Measurements from ENCODE around the gene RASIP1.

Gene RASIP1

DNA sequence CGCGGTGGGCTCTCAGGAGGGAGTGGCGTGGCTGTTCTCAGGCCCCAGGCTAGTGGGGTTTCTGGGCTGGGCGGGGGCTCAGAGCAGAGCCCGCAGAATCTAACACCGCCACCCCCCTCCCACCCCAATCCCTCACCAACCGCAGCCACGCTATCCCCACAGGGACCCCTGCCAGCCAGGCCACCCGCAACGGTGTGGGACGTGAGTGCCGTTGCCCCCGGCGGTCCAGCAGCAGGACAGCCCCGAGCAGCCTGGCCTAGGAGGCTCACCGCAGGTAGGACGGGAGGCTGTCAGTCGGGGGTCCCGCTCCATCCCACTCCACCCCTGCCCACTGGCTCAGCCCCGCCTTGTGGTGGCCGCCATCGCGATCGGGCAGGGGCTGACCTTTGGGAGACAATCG, 67.4 kb downstream of the RASIP1 start, which contains the start of gene NTN5:
NTN5 (minus strand) TSS at position 24 of the 400 bp plus-strand sequence. CDS start 2,031 bp downstream, outside the sequence.
- Histone ChIP-seq H3K27me3 (no peaks in the 10 kb centered on the region), H3K9me3 (no peaks in the 10 kb centered on the region), H3K4me1 (peaks cover 4% of the 10 kb centered on the region; the same call in 1 of the 2 replicates), H3K36me3 (no peaks in the 10 kb centered on the region), H3K4me3 (ENCODE audit: low read depth, low read length) (no peak within 1 kb of the TSS)
- no peak for TF ChIP-seq CTCF (IDR thresholded peaks at IDR 0.05; ENCODE audit: low read depth, low read length)
- DNase-seq, result no peak

- no peak for DNase-seq
- H3K4me1 ChIP-seq, result peaks cover 4% of the 10 kb centered on the region; the same call in 1 of the 2 replicates
- no peaks in the 10 kb centered on the region for H3K27me3 ChIP-seq
- H3K36me3 ChIP-seq, result no peaks in the 10 kb centered on the region
- H3K4me3 ChIP-seq (ENCODE audit: low read depth, low read length), result no peak overlapping the region
- TF ChIP-seq CTCF (IDR thresholded peaks at IDR 0.05; ENCODE audit: low read depth, low read length), result no peak
- H3K9me3 ChIP-seq, result no peaks in the 10 kb centered on the region
Observed at GRCh38 chr19:48671446-48671995, 68.9 kb downstream of the RASIP1 start.

DNA sequence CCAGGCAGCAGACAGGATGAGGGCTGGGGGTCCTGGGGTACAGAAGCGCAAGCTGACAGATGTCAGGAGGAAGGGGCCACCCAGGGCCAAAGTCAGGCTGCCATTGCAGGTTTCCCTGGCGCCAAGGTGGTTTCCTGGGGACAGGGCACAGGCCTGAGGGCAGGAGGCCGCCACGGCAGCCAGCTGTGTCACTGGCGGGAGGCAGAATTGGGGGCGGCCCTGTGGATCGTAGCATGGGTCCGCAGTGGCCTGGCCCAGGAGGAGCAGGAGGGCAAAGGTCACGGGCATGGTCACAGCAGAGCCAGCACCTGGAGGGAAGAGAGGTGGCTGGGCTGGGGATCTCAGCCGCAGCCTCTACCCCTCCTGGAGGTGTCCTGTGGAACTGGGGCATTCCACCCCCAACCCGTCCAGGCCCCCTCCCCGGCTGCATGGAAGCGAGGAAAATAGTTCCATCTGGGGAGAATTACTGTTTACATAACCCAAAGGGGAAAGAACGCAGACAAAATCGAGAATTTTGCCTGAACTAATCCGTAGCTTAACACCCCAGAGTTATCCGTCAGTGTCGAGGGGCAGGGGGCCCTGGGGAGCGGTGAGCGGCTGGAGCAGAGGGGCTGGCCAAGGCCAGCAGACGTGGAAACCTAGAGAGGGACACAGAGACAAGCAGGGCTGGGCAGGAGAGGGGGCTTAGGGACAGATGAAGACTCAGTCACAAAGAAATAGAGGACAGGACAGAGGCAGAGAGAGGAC, 69.5 kb downstream of the RASIP1 start:
- H3K4me3 ChIP-seq (ENCODE audit: low read depth, low read length), result no peak overlapping the region
- DNase-seq, result no peak

More for the DNA sequence above, 69.5 kb downstream of the RASIP1 start:
- TF ChIP-seq CTCF (IDR thresholded peaks at IDR 0.05; ENCODE audit: low read depth, low read length), result no peak
- no peaks in the 10 kb centered on the region for H3K9me3 ChIP-seq
- peaks cover 4% of the 10 kb centered on the region; the same call in 1 of the 2 replicates for H3K4me1 ChIP-seq
- H3K36me3 ChIP-seq, result no peaks in the 10 kb centered on the region
- H3K27me3 ChIP-seq, result no peaks in the 10 kb centered on the region
